Measurements from ENCODE around the gene BPIFB3. TPM values are rescaled to one million over a fixed set of nuclear protein-coding genes. Genes with fewer than 3 reads are reported as not detected.

Gene BPIFB3
- total and polyA plus RNA-seq, 9 of the 15 experiments (the other 6 are each of a cell fraction or from before 2014, with no cell fraction given): not detected

GRCh38 chr20:33059136-33059535 is 5.4 kb downstream of the BPIFB3 start:
- POLR2A ChIA-PET: interaction anchor here (0.6 to 1.2 kb wide), 2 partner anchors 8 to 61 kb away, joined by 3 to 6 read pairs; no protein-coding TSS in a partner anchor
- ATAC-seq (no peak; the same call in 2 of the 3 replicates), FAIRE-seq (no peak), DNase-seq (ENCODE audit: extremely low read depth in 1 of 4, low spot score in 3 of 4) (no peak)
- no peaks in the 10 kb centered on the region for H3K36me3 ChIP-seq (ENCODE audit: control insufficient read depth, insufficient read depth, low read length)
- CTCF ChIA-PET (ENCODE audit: low intra/inter-chr PET ratio): no interaction called here
- no peaks in the 10 kb centered on the region for H3K79me2 ChIP-seq (ENCODE audit: control insufficient read depth, insufficient read depth, low read length)
- no peak overlapping the region for H2AFZ ChIP-seq (ENCODE audit: low read depth, low read length)
- no peaks in the 10 kb centered on the region for H3K9me3 ChIP-seq (replicated peaks; ENCODE audit: control insufficient read depth, insufficient read depth, low read depth, low read length)
- H3K9me1 ChIP-seq (ENCODE audit: control insufficient read depth, insufficient read depth, low read length): peaks cover 2% of the 10 kb centered on the region
- intact Hi-C loops (cut with micrococcal nuclease) (no loop called here), in situ Hi-C loops (cut with MboI) (no loop called here)
- BruUV-seq (replicated peaks): no TSS peak
- no peak overlapping the region for H3K4me3 ChIP-seq
- H3K9ac ChIP-seq (ENCODE audit: insufficient read depth in 1 of 2, low read depth in 2 of 2, low read length in 2 of 2): no peak overlapping the region
- H3K4me1 ChIP-seq (replicated peaks in 1 of 2; ENCODE audit: control insufficient read depth in 2 of 2, insufficient read depth in 2 of 2, low read length in 2 of 2): peaks cover 0 to 6% of the 10 kb centered on the region in 2 experiments; a peak in 1 of 5 replicates
- 0% methylated on average over 7 of the region's 7 CpGs for WGBS (ENCODE audit: insufficient coverage, low coverage, missing lambda C conversion rate)
- no peak overlapping the region for H3K27ac ChIP-seq (ENCODE audit: extremely low read depth, low read depth, low read length)
- peaks cover 13% of the 10 kb centered on the region for H4K20me1 ChIP-seq (replicated peaks; ENCODE audit: control insufficient read depth, insufficient read depth, low read length)
- no peak overlapping the region for H3K4me2 ChIP-seq (ENCODE audit: insufficient read depth, low read length)
- H3K27me3 ChIP-seq (ENCODE audit: control insufficient read depth in 2 of 2, insufficient read depth in 2 of 2, low read length in 2 of 2): peaks cover 22 to 86% of the 10 kb centered on the region in 2 experiments; a peak in 4 of 5 replicates
- TF ChIP-seq DNMT1 (IDR thresholded peaks at IDR 0.05): no peak
- no peak for TF ChIP-seq NCOA4 (IDR thresholded peaks at IDR 0.05; ENCODE audit: partially characterized antibody)
- no peak for TF ChIP-seq ZBTB9 (CRISPR knock-in tag; IDR thresholded peaks at IDR 0.05)
- no peak for TF ChIP-seq ZNF398 (CRISPR knock-in tag; IDR thresholded peaks at IDR 0.05)
- no peak for TF ChIP-seq PYGO2 (tag; IDR thresholded peaks at IDR 0.05)
- no peak for TF ChIP-seq KDM2B (CRISPR knock-in tag; IDR thresholded peaks at IDR 0.05)
- no peak for TF ChIP-seq ZBTB26 (CRISPR knock-in tag; IDR thresholded peaks at IDR 0.05)
- no peak for TF ChIP-seq ARID1B (IDR thresholded peaks at IDR 0.05)
- no peak for TF ChIP-seq ZNF184 (CRISPR knock-in tag; IDR thresholded peaks at IDR 0.05)
- TF ChIP-seq HDGF (IDR thresholded peaks at IDR 0.05): no peak
- TF ChIP-seq, protein P1, sequence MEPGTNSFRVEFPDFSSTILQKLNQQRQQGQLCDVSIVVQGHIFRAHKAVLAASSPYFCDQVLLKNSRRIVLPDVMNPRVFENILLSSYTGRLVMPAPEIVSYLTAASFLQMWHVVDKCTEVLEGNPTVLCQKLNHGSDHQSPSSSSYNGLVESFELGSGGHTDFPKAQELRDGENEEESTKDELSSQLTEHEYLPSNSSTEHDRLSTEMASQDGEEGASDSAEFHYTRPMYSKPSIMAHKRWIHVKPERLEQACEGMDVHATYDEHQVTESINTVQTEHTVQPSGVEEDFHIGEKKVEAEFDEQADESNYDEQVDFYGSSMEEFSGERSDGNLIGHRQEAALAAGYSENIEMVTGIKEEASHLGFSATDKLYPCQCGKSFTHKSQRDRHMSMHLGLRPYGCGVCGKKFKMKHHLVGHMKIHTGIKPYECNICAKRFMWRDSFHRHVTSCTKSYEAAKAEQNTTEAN (CRISPR knock-in tag; IDR thresholded peaks at IDR 0.05): no peak
- TF ChIP-seq, protein P2, sequence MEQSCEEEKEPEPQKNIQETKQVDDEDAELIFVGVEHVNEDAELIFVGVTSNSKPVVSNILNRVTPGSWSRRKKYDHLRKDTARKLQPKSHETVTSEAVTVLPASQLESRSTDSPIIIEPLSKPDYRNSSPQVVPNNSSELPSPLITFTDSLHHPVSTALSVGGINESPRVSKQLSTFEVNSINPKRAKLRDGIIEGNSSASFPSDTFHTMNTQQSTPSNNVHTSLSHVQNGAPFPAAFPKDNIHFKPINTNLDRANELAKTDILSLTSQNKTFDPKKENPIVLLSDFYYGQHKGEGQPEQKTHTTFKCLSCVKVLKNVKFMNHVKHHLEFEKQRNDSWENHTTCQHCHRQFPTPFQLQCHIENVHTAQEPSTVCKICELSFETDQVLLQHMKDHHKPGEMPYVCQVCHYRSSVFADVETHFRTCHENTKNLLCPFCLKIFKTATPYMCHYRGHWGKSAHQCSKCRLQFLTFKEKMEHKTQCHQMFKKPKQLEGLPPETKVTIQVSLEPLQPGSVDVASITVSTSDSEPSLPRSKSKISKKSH (CRISPR knock-in tag; IDR thresholded peaks at IDR 0.05): no peak
- no peak for TF ChIP-seq PHF8 (IDR thresholded peaks at IDR 0.05; ENCODE audit: borderline replicate concordance, low read length)
- no peak for TF ChIP-seq ZNF695 (CRISPR knock-in tag; IDR thresholded peaks at IDR 0.05)
- no peak for TF ChIP-seq EZH2 (IDR thresholded peaks at IDR 0.05; ENCODE audit: borderline replicate concordance, low read depth, low read length)
- no peak for TF ChIP-seq MECOM (CRISPR knock-in tag; IDR thresholded peaks at IDR 0.05)
